Fibroblast of lung (primary cell): Measurements from ENCODE around the gene MGAT5. TPM values are rescaled to one million over a fixed set of nuclear protein-coding genes. Genes with fewer than 3 reads are reported as not detected.

Source experiments
- DNase-seq, 2 donors: peaks; one replicate each; pipeline versions ENCODE4 v3.0.0 to v3.0.0-alpha.2; 2010; ENCODE audit warnings: low read depth in 2 of 2
- H2AFZ ChIP-seq: 2 replicates; pipeline ENCODE4 v1.5.1; 2012; ENCODE audit warnings: low read length, control low read depth, inconsistent platforms
- H3K27ac ChIP-seq: 2 replicates; pipeline ENCODE4 v1.5.1; 2011; ENCODE audit warnings: low read length, control low read depth; ENCODE audit not compliant: insufficient read depth
- H3K27me3 ChIP-seq: 2 replicates; pipeline ENCODE4 v1.5.1; 2011; ENCODE audit warnings: mild to moderate bottlenecking, low read length; ENCODE audit not compliant: control insufficient read depth, insufficient read depth
- H3K36me3 ChIP-seq: 2 replicates; pipeline ENCODE4 v1.5.1; 2011; ENCODE audit warnings: low read length; ENCODE audit not compliant: control insufficient read depth, insufficient read depth
- H3K4me1 ChIP-seq: 2 replicates; pipeline ENCODE4 v1.5.1; 2011; ENCODE audit warnings: low read length; ENCODE audit not compliant: control insufficient read depth, insufficient read depth; ENCODE audit errors: extremely low read depth
- H3K4me2 ChIP-seq: 2 replicates; pipeline ENCODE4 v1.5.1; 2011; ENCODE audit warnings: low read length, control low read depth; ENCODE audit not compliant: insufficient read depth; ENCODE audit errors: extremely low read depth
- H3K4me3 ChIP-seq, 4 experiments: fragments of 200-600 bp in 1 of 4; sonication (generic) in 1 of 4; replicated peaks in 1 of 4; 2 replicates each; pipeline ENCODE4 v1.5.1; 2011 to 2016; ENCODE audit warnings: low read length in 4 of 4, low read depth in 3 of 4, mild to moderate bottlenecking in 3 of 4, control low read depth in 2 of 4, inconsistent platforms in 1 of 4, mixed read lengths in 1 of 4; ENCODE audit not compliant: insufficient read depth in 1 of 4; ENCODE audit errors: control extremely low read depth in 1 of 4
- H3K79me2 ChIP-seq: 2 replicates; pipeline ENCODE4 v1.5.1; 2012; ENCODE audit warnings: mild to moderate bottlenecking, low read length, inconsistent platforms; ENCODE audit not compliant: control insufficient read depth, insufficient read depth
- H3K9ac ChIP-seq: 2 replicates; pipeline ENCODE4 v1.5.1; 2011; ENCODE audit warnings: mild to moderate bottlenecking, low read length, control low read depth; ENCODE audit not compliant: insufficient read depth
- H3K9me3 ChIP-seq: 2 replicates; pipeline ENCODE4 v1.5.1; 2012; ENCODE audit warnings: low read depth, low read length; ENCODE audit not compliant: control insufficient read depth, insufficient read depth
- H4K20me1 ChIP-seq: 2 replicates; pipeline ENCODE4 v1.5.1; 2011; ENCODE audit warnings: low read length; ENCODE audit not compliant: control insufficient read depth, insufficient read depth; ENCODE audit errors: extremely low read depth
- CTCF ChIP-seq, 2 donors: IDR thresholded peaks in 1 of 2; conservative IDR thresholded peaks in 1 of 2; 1 replicate in 1 of 2; 2 replicates in 1 of 2; pipeline ENCODE4 v1.5.1; 2011 to 2012; ENCODE audit warnings: low read length in 2 of 2, control low read depth in 1 of 2, inconsistent platforms in 1 of 2, low read depth in 1 of 2, mild to moderate bottlenecking in 1 of 2
- EZH2 ChIP-seq: IDR thresholded peaks from 2 replicates; pipeline ENCODE4 v1.5.1; 2012; ENCODE audit warnings: low read length, control low read depth, mild to moderate bottlenecking; ENCODE audit errors: missing control alignments
- polyA plus RNA-seq, 2 donors: library from polyadenylated mRNA; depleted of rRNA in 1 of 2; stranded (reverse) in 1 of 2; unstranded in 1 of 2; fragments of >200 nt; gene quantifications; 2 replicates each; pipeline ENCODE4 v1.2.1, GENCODE V29; 2011 to 2012; ENCODE audit warnings: missing spikeins in 1 of 2
- total RNA-seq: library from RNA; depleted of rRNA; stranded (reverse); fragments of >200 nt; gene quantifications from 2 replicates; pipeline ENCODE4 v1.2.1, GENCODE V29; 2014

MGAT5 gene
- total and polyA plus RNA-seq, 2 donors (not counting 1 experiment from before 2014, with no cell fraction given), result 270 to 301 TPM

- TF ChIP-seq EZH2, result no peak
- no peak for TF ChIP-seq CTCF (conservative IDR thresholded peaks at IDR 0.05 in 1 of 2, IDR thresholded peaks at IDR 0.05 in 1 of 2; ENCODE audit: low read depth in 1 of 2, low read length in 2 of 2)
Measured at GRCh38 chr2:134257965-134258683, 4.3 kb downstream of the MGAT5 start.

GRCh38 chr2:134258684-134259388, 5.0 kb downstream of the MGAT5 start:
- no peak for TF ChIP-seq CTCF (conservative IDR thresholded peaks at IDR 0.05 in 1 of 2, IDR thresholded peaks at IDR 0.05 in 1 of 2; ENCODE audit: low read depth in 1 of 2, low read length in 2 of 2)
- no peaks in the 10 kb centered on the region for H4K20me1 ChIP-seq
- no peaks in the 10 kb centered on the region for H3K27me3 ChIP-seq
- H3K9me3 ChIP-seq, result no peaks in the 10 kb centered on the region
- H3K4me2 ChIP-seq, result no peak overlapping the region
- no peak overlapping the region for H3K9ac ChIP-seq
- H3K27ac ChIP-seq, result peak overlapping the region; percentile 31
- H2AFZ ChIP-seq, result no peak overlapping the region
- no peaks in the 10 kb centered on the region for H3K36me3 ChIP-seq
- H3K4me3 ChIP-seq, result no peak overlapping the region
- peaks cover 34% of the 10 kb centered on the region for H3K4me1 ChIP-seq
- no peak for DNase-seq
- peaks cover 38% of the 10 kb centered on the region for H3K79me2 ChIP-seq

More at GRCh38 chr2:134257965-134258683, 4.3 kb downstream of the MGAT5 start:
- Histone ChIP-seq H3K4me3 (no peak overlapping the region), H4K20me1 (no peaks in the 10 kb centered on the region), H3K9ac (no peak overlapping the region), H3K79me2 (peaks cover 38% of the 10 kb centered on the region), H3K4me2 (no peak overlapping the region), H3K4me1 (peaks cover 34% of the 10 kb centered on the region), H3K36me3 (no peaks in the 10 kb centered on the region), H3K27me3 (no peaks in the 10 kb centered on the region), H3K9me3 (no peaks in the 10 kb centered on the region), H2AFZ (no peak overlapping the region), H3K27ac (no peak overlapping the region)
- DNase-seq, result no peak

GRCh38 chr2:134259571-134259970, 5.7 kb downstream of the MGAT5 start:
- Histone ChIP-seq H3K9me3 (no peaks in the 10 kb centered on the region), H3K36me3 (no peaks in the 10 kb centered on the region), H3K4me2 (no peak overlapping the region), H3K27ac (peak overlapping the region; percentile 31), H4K20me1 (no peaks in the 10 kb centered on the region), H3K4me1 (peaks cover 33% of the 10 kb centered on the region), H3K79me2 (peaks cover 35% of the 10 kb centered on the region), H2AFZ (no peak overlapping the region), H3K4me3 (no peak overlapping the region), H3K27me3 (no peaks in the 10 kb centered on the region), H3K9ac (no peak overlapping the region)
- TF ChIP-seq CTCF (conservative IDR thresholded peaks at IDR 0.05 in 1 of 2, IDR thresholded peaks at IDR 0.05 in 1 of 2; ENCODE audit: low read depth in 1 of 2, low read length in 2 of 2), result no peak
- no peak for TF ChIP-seq EZH2
- no peak for DNase-seq
